ENCODE measurements around the gene GRAMD2B.

DNA sequence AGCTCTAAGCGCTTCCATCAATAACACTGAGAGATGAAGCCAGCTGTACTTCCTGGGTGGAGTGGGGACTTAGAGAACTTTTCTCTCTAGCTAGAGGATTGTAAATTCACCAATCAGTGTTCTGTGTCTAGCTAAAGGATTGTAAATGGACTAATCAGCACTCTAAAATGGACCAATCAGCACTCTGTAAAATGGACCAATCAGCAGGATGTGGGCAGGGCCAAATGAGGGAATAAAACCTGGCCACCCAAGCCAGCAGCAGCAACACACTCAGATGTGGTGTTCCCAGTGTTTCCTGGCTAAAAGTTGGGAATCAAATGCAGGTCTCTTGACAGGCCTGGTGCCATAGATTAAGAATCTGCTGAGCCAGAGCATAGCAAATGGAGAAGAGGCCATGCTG, 111.3 kb downstream of the GRAMD2B start:
- TF ChIP-seq, protein P1, sequence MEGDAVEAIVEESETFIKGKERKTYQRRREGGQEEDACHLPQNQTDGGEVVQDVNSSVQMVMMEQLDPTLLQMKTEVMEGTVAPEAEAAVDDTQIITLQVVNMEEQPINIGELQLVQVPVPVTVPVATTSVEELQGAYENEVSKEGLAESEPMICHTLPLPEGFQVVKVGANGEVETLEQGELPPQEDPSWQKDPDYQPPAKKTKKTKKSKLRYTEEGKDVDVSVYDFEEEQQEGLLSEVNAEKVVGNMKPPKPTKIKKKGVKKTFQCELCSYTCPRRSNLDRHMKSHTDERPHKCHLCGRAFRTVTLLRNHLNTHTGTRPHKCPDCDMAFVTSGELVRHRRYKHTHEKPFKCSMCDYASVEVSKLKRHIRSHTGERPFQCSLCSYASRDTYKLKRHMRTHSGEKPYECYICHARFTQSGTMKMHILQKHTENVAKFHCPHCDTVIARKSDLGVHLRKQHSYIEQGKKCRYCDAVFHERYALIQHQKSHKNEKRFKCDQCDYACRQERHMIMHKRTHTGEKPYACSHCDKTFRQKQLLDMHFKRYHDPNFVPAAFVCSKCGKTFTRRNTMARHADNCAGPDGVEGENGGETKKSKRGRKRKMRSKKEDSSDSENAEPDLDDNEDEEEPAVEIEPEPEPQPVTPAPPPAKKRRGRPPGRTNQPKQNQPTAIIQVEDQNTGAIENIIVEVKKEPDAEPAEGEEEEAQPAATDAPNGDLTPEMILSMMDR (IDR thresholded peaks at IDR 0.05; ENCODE audit: poor library complexity), result no peak
- TF ChIP-seq EZH2phosphoT487 (IDR thresholded peaks at IDR 0.05; ENCODE audit: low read depth, severe bottlenecking, unreplicated experiment), result no peak
